ENCODE results near the gene NINJ1.

DNA sequence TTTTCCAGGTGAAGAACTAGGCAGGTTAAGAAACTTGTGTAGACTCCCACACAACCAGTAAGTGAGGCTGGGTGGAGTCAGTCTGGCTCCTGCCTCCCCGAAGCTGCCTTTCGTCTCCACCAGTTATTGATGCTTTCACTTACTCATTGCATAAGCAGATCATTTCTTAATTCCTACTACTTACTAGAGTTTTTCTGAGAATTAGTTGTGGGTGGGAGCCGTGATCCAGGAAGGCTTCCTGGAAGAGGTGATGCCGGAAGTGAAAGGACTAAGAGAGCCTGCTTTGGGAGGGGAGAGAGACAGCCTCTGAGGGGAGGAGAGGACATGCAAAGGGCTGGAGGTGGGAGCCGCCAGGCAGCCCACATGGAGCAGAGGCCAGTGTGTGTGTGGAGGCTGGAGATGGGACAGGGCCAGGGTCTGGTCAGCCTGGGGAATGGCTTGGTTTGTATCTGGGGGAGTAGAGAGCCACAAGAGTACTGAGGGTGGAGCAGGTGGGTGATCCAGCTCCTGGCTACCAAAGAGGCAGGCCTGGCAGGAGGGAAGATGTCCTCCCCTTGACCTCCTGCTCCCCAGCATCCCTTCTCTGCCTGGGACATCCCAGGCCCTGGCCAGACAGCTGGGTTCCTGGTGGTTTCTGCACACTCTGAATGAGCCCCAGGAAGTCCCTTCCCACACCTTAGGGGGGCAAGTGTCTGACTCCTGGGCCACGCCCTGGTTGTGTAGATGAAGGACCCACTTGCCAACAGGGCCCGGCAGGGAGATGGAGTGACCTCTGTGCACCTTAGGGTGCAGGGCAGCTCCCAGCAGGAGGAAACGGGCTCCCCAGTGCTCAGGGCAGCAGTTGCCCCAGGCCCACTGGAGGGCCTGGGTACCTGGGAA lies 50.2 kb downstream of the NINJ1 start:
- TF ChIP-seq, protein P1, sequence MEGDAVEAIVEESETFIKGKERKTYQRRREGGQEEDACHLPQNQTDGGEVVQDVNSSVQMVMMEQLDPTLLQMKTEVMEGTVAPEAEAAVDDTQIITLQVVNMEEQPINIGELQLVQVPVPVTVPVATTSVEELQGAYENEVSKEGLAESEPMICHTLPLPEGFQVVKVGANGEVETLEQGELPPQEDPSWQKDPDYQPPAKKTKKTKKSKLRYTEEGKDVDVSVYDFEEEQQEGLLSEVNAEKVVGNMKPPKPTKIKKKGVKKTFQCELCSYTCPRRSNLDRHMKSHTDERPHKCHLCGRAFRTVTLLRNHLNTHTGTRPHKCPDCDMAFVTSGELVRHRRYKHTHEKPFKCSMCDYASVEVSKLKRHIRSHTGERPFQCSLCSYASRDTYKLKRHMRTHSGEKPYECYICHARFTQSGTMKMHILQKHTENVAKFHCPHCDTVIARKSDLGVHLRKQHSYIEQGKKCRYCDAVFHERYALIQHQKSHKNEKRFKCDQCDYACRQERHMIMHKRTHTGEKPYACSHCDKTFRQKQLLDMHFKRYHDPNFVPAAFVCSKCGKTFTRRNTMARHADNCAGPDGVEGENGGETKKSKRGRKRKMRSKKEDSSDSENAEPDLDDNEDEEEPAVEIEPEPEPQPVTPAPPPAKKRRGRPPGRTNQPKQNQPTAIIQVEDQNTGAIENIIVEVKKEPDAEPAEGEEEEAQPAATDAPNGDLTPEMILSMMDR (IDR thresholded peaks at IDR 0.05), result no peak
- TF ChIP-seq USF2 (CRISPR knock-in tag; IDR thresholded peaks at IDR 0.05), result no peak
- TF ChIP-seq ZNF263 (CRISPR knock-in tag; IDR thresholded peaks at IDR 0.05; ENCODE audit: low read depth), result no peak
- TF ChIP-seq FOXJ3 (CRISPR knock-in tag; IDR thresholded peaks at IDR 0.05; ENCODE audit: borderline replicate concordance), result no peak
- TF ChIP-seq E2F5 (CRISPR knock-in tag; IDR thresholded peaks at IDR 0.05), result no peak
- no peak for TF ChIP-seq MAX (CRISPR knock-in tag; IDR thresholded peaks at IDR 0.05)
- TF ChIP-seq USF1 (CRISPR knock-in tag; IDR thresholded peaks at IDR 0.05), result no peak
- TF ChIP-seq FOXP1 (CRISPR knock-in tag; IDR thresholded peaks at IDR 0.05; ENCODE audit: borderline replicate concordance), result no peak
- TF ChIP-seq, protein P2, sequence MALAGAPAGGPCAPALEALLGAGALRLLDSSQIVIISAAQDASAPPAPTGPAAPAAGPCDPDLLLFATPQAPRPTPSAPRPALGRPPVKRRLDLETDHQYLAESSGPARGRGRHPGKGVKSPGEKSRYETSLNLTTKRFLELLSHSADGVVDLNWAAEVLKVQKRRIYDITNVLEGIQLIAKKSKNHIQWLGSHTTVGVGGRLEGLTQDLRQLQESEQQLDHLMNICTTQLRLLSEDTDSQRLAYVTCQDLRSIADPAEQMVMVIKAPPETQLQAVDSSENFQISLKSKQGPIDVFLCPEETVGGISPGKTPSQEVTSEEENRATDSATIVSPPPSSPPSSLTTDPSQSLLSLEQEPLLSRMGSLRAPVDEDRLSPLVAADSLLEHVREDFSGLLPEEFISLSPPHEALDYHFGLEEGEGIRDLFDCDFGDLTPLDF (CRISPR knock-in tag; IDR thresholded peaks at IDR 0.05), result no peak
- TF ChIP-seq NR1H2 (CRISPR knock-in tag; IDR thresholded peaks at IDR 0.05), result no peak
